ENCODE data around the gene CEACAM21.

Gene CEACAM21

DNA sequence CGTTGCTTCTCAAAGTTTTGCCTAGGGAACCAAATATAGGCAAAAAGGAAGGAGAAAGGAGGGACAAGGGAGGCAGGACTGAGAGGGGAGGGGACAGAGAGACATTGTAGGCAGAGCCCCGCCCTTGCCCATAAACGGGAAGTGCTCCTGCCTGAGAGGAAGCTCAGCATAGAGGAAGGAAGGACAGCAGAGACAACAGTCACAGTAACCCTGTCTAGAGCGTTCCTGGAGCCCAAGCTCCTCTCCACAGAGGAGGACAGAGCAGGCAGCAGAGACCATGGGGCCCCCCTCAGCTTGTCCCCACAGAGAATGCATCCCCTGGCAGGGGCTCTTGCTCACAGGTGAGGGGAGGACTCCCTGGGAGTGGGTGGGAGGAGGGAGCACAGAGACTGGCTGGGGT, at the start of gene CEACAM21:
Gene CEACAM21, plus strand, starts transcription at position 169 of the 400 bp plus-strand sequence. Its CDS starts 109 bp downstream, at position 278.
- H3K36me3 Mint-ChIP-seq, result peaks cover 34% of the 10 kb centered on the region

DNA sequence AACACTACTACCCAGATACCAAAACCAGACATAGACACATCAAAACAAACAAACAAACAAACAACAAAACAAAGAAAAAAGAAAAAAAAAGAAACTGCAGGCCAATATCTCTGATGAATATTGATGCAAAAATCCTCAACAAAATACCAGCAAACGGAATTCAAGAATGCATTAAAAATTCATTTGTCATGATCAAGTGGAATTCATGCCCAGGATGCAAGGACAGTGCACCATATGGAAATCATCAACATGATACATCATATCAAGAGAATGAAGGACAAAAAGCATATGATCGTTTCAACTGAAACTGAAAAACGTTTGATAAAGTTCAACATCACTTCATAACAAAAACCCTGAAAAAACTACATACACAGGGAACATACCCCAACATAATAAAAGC, 48.9 kb upstream of the CEACAM21 start:
- Mint-ChIP-seq H3K27ac (no peak overlapping the region), H3K4me3 (no peak overlapping the region), H3K4me1 (peaks cover 43% of the 10 kb centered on the region), H3K9me3 (no peaks in the 10 kb centered on the region), H3K36me3 (peaks cover 18% of the 10 kb centered on the region)
- DNase-seq (ENCODE audit: low spot score in 2 of 2), result no peak
- no peak for ATAC-seq

More for the DNA sequence above, at the start of gene CEACAM21:
- H3K4me3 Mint-ChIP-seq, result peak within 1 kb of the TSS; percentile 67
- no peaks in the 10 kb centered on the region for H3K9me3 Mint-ChIP-seq
- H3K27ac Mint-ChIP-seq, result peak within 1 kb of the TSS; percentile 96
- DNase-seq (ENCODE audit: low spot score in 2 of 2) (peak in 1 of 2 donors; percentile 64), ATAC-seq (peak; percentile 92)
- peaks cover 24% of the 10 kb centered on the region for H3K4me1 Mint-ChIP-seq

DNA sequence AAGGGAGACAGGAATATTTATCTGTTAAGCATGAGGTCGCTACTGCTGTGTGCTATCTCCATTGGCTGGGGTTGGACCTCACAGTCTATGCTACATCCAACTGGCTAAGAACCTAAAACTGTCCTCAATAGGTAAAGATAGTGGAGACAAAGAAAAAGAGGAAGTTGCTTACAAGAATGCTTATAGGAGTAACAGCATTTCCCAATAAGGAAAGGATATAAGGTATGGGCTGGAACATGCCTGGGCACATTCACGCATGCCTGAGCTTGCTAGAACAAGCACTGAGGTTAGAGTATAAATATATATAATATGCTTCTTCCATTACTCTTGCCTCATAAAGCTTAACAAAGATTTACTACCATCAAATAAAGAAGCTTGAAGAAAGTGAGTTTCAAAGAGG, 47.9 kb upstream of the CEACAM21 start:
- no peak for ATAC-seq
- H3K36me3 Mint-ChIP-seq, result peaks cover 18% of the 10 kb centered on the region
- peaks cover 37% of the 10 kb centered on the region for H3K4me1 Mint-ChIP-seq
- no peak overlapping the region for H3K27ac Mint-ChIP-seq
- H3K9me3 Mint-ChIP-seq, result no peaks in the 10 kb centered on the region
- H3K4me3 Mint-ChIP-seq, result no peak overlapping the region
- no peak for DNase-seq (ENCODE audit: low spot score in 2 of 2)

DNA sequence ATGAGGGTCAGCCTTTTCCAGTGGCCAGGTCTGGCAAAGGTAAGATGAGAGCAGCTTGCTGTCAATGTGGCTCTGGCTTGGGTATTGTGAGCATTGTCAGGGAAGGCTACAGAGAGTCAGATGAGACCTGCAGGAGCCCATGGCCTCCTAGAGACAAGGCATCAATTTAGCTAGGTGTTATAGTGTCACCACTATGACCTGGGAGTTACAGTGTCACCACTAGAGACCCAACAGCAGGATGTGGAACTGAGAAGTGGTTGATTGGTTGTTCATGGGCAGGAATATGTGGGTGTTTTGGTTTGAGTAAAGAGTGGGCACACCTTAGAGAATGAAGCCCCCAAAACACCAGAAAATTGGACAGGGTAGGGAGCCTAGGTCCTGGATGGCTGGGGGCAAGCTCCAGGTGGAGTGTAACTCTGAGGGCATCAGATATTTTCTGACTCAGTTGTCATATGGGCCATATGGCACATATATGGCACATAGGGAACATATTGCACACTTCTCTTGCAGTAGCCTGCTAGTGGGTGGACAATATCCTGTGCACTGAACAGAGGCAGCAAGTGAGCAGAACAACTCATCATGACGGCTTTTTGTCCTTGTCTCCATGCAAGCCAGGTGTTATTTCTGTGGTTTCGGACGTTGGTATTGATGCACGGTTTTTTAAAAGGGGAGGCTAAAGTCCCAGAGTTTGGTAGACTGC, 46.3 kb upstream of the CEACAM21 start:
- ATAC-seq (peak; percentile 85), DNase-seq (ENCODE audit: low spot score in 2 of 2) (no peak)
- Mint-ChIP-seq H3K4me1 (peaks cover 49% of the 10 kb centered on the region), H3K27ac (peak overlapping the region; percentile 32), H3K9me3 (no peaks in the 10 kb centered on the region), H3K36me3 (peaks cover 18% of the 10 kb centered on the region), H3K4me3 (peak overlapping the region; percentile 74)

DNA sequence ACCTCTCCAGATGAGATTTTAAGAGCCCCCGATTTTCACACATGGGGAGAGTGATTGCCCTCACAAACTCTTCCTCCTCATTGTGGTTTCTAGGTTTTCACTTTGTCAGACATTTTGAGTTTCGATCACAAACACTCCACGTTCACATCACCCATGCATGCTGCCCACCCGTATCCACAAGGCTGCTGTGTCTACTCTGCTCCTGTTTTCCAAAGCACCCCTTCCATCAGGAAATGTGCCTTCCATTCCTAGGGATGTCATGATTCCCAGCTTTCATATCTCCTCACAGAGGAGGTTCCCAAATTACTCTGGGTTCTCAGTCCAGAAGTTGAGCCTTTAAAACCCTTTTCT, 45.8 kb upstream of the CEACAM21 start:
- no peak for DNase-seq (ENCODE audit: low spot score in 2 of 2)
- peak overlapping the region; percentile 32 for H3K27ac Mint-ChIP-seq
- no peaks in the 10 kb centered on the region for H3K9me3 Mint-ChIP-seq
- H3K4me1 Mint-ChIP-seq, result peaks cover 54% of the 10 kb centered on the region
- peak overlapping the region; percentile 74 for H3K4me3 Mint-ChIP-seq
- ATAC-seq, result peak; percentile 49
- H3K36me3 Mint-ChIP-seq, result peaks cover 18% of the 10 kb centered on the region

DNA sequence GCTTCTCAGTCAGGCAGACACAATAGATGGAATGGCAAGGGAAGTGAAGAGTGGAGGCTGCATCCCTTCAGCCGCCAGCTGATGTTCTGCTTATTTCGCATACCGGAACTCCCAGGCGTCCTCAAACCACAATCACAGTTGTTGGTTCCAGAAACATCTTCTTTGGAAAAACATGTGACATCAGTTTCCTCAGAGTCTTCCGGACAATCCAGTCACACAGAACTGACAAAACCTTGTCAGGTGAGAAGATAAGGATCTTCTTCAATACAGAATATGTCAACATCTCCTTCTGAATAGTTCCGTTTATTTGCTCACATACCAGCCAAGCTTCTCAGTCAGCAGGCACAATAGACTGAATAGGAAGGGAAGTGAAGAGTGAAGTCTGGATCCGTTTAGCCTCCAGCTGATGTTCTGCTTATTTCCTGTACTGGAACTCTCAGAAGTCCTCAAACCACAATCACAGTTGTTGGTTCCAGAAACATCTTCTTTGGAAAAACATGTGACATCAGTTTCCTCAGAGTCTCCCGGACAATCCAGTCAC, 45.1 kb upstream of the CEACAM21 start:
- no peak for DNase-seq (ENCODE audit: low spot score in 2 of 2)
- peak overlapping the region; percentile 87 for H3K27ac Mint-ChIP-seq
- H3K9me3 Mint-ChIP-seq, result no peaks in the 10 kb centered on the region
- peaks cover 18% of the 10 kb centered on the region for H3K36me3 Mint-ChIP-seq
- H3K4me3 Mint-ChIP-seq, result peak overlapping the region; percentile 74
- ATAC-seq, result no peak
- H3K4me1 Mint-ChIP-seq, result peaks cover 57% of the 10 kb centered on the region

DNA sequence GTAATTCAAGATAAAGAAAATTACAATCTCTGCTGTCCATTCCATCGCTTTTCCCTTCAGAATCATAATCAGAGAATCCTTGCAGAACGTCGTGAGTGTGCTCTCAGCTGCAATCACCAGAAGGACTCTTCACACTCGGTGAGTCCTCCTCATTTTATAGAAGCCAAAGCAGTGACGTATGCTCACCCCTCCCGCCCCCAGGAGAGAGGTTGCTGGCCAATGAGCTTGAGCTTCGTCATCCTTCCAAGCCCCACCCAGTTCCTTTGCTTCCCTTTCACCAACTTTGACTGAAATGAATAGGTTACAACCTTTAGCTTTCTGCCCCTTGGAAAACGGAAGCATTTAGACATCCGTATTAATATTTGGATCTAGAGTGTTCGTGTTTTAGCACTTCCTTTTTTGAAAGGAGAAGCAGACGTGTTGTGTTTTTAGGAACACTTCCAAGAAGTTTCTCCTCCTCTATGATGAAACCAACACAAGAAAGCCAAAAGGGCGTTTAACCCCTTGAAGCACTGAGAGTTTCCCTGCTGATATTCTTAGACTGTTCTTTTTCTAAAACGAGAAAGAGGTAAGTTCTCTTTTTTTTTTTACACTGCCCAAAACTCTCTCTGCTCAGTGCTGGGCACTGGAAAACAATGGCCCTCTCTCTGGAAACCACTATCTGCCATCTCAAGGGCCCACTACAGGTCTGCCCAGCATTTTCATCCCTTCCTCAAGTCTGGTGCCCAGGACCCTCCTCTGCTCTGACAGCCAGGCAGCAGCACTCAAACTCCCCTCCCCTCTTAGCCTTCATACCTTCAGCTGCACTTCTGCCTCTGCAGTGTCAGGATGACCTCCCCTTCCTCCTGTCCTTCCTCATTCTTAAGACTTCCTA, 44.3 kb upstream of the CEACAM21 start:
- ATAC-seq (peak; percentile 80), DNase-seq (ENCODE audit: low spot score in 2 of 2) (peak in 1 of 2 donors; percentile 74)
- H3K4me3 Mint-ChIP-seq, result peak overlapping the region; percentile 74
- peak overlapping the region; percentile 87 for H3K27ac Mint-ChIP-seq
- peaks cover 57% of the 10 kb centered on the region for H3K4me1 Mint-ChIP-seq
- peaks cover 18% of the 10 kb centered on the region for H3K36me3 Mint-ChIP-seq
- H3K9me3 Mint-ChIP-seq, result no peaks in the 10 kb centered on the region

DNA sequence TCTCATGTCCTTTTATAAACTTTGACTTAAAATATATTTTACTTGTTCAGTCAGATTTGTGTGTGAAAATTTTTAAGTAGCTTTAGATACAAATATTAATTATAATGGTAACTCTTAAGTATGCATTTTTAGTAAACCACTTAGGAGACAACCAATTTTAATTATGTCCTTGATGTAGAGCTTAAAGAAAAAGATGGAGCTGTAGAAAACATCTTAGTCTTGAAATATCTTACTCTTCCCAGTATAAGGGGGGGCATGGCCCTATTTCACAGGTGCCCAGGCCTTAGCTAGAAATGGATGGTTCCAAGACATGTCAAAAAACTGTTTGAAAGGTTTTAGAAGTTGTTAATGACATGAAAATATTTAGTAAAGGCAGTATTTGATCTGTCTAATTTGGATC, 43.4 kb upstream of the CEACAM21 start:
- H3K4me3 Mint-ChIP-seq, result peak overlapping the region; percentile 74
- no peak for ATAC-seq
- H3K36me3 Mint-ChIP-seq, result peaks cover 18% of the 10 kb centered on the region
- H3K9me3 Mint-ChIP-seq, result no peaks in the 10 kb centered on the region
- H3K27ac Mint-ChIP-seq, result peak overlapping the region; percentile 87
- H3K4me1 Mint-ChIP-seq, result peaks cover 57% of the 10 kb centered on the region
- no peak for DNase-seq (ENCODE audit: low spot score in 2 of 2)

DNA sequence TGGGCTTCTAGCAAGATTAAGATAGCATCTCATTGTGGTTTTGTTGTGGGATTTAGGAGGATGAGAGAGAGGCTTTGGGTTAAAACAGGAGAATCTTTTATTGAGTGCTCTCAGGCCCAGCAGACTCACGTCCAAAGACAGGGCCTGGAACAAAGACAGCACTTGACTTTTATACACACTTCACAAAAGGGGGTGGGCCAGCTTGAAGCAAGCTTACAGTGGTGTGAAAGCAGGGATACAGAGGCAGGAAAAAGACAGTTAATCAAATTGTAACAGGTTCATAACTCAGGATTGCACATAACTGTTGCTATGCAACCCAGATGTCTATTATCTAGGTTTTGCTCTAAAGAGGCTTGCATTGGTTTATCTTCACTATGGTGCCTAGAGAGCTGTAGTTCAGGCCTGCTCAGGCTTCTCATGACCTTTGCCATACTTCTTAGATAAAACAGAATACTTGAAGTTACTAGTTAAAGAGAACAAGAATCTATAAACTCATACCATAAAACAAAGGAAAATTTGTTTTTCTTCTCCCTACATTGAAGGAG, 42.2 kb upstream of the CEACAM21 start:
- no peak for DNase-seq (ENCODE audit: low spot score in 2 of 2)
- H3K36me3 Mint-ChIP-seq, result peaks cover 18% of the 10 kb centered on the region
- H3K9me3 Mint-ChIP-seq, result no peaks in the 10 kb centered on the region
- no peak overlapping the region for H3K27ac Mint-ChIP-seq
- peaks cover 57% of the 10 kb centered on the region for H3K4me1 Mint-ChIP-seq
- ATAC-seq, result no peak
- H3K4me3 Mint-ChIP-seq, result peak overlapping the region; percentile 19

DNA sequence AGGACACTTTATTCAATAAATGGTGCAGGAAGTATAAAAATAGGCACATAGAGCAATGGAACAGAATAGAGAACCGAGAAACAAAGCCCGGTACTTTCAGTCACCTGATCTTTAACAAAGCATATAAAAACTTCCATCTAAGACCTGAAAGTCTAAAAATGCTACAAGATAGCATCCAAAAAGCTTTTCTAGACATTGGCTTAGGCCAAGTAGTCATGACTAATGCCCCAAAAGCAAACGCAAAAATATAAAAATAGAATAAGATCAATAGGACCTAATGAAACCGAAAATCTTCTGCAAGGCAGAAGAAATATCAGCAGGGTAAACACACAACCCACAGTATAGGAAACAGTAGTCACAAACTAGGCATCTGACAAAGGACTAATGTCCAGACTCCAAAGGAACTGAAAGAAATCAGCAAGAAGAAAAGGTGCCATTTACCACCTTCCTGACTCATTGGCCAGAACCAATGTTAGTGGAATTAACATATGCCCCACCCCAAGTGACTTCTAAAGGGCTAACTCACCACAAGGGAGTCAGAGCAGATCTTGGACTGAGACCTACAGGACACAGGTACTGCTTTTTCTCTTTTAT, 40.8 kb upstream of the CEACAM21 start:
- no peak overlapping the region for H3K27ac Mint-ChIP-seq
- peaks cover 13% of the 10 kb centered on the region for H3K36me3 Mint-ChIP-seq
- DNase-seq (ENCODE audit: low spot score in 2 of 2) (no peak), ATAC-seq (peak; percentile 72)
- H3K4me3 Mint-ChIP-seq, result peak overlapping the region; percentile 23
- H3K9me3 Mint-ChIP-seq, result no peaks in the 10 kb centered on the region
- H3K4me1 Mint-ChIP-seq, result peaks cover 43% of the 10 kb centered on the region

DNA sequence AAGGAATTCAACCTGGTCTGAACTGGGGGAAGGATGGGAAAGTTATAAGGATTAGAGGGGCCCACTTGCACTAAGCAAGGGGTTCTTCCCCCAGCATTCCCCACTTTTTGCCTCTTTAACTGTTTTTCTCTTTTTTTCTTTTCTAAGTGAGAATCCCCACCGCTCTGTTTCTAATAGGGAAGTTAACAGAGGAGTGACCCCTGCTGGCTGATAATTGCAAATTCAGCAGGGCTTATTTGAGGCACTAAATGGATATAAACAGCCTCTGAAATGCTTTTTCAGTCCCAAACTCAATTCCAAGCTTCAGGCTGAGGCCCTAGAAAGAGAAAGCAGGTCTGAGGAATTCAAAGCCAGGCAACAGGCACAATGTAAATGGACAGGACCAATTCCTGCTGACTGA, 38.2 kb upstream of the CEACAM21 start:
- H3K9me3 Mint-ChIP-seq, result no peaks in the 10 kb centered on the region
- no peak overlapping the region for H3K4me3 Mint-ChIP-seq
- no peak overlapping the region for H3K27ac Mint-ChIP-seq
- peaks cover 30% of the 10 kb centered on the region for H3K4me1 Mint-ChIP-seq
- H3K36me3 Mint-ChIP-seq, result no peaks in the 10 kb centered on the region
- ATAC-seq, result no peak
- DNase-seq (ENCODE audit: low spot score in 2 of 2), result peak in 1 of 2 donors; percentile 65

DNA sequence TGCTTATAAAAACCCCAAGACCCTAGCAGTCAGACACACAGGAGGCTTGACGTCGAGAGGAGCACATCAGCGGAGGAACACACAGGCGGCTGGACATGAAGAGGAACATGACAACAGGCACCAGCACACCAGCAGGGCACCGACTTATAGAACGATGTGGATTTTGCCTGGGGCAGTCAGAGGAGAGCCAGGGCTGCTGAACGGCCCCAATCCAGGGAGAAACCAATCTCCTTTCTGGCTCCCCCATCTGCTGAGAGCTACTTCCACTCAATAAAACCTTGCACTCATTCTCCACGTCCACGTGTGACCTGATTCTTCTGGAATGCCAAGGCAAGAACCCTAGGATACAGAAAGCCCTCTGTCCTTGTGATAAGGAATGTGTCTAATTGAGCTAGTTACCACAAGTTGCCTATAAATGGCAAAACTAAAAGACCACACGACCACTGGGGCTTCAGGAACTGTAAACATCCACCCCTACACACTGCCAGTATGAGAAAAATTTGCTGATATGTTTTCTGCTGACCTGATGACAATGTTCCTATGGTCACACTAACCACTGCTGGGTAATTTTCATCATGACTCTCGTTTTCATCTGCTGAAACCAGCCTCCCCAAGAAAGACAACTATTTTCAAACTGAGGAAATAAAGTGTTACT, 35.8 kb upstream of the CEACAM21 start:
- peaks cover 6% of the 10 kb centered on the region for H3K36me3 Mint-ChIP-seq
- ATAC-seq (peak; percentile 74), DNase-seq (ENCODE audit: low spot score in 2 of 2) (no peak)
- H3K27ac Mint-ChIP-seq, result no peak overlapping the region
- H3K9me3 Mint-ChIP-seq, result no peaks in the 10 kb centered on the region
- peaks cover 31% of the 10 kb centered on the region for H3K4me1 Mint-ChIP-seq
- H3K4me3 Mint-ChIP-seq, result no peak overlapping the region

DNA sequence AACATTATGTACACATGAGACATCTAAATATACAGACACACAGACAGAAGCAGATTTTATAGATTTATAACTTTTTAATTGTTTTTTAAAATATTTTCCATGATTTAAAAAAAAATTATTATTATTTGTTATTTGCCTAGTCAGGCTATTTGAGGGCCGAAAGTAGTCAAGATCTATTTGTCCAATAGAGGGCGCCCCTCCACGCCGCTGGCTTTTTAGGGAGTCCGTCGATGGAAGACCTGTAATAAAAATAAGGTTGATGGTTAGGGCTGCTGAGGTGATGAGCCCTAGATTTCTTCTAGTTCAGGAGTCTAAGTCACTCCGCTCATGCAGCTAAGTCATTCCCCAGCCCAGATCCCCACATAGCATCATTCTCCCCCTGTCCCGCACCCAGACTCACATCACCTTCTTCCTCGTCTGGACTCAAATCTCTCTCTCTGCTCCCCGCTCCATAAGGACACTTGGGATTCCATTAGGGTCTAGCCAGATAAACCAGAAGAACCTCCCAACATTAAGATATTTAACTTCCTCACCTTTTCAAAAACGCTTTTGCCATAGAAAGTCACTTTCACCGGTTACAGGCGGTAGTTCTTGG, 33.9 kb upstream of the CEACAM21 start:
- H3K27ac Mint-ChIP-seq, result peak overlapping the region; percentile 78
- H3K4me1 Mint-ChIP-seq, result peaks cover 45% of the 10 kb centered on the region
- H3K9me3 Mint-ChIP-seq, result no peaks in the 10 kb centered on the region
- ATAC-seq (peak; percentile 46), DNase-seq (ENCODE audit: low spot score in 2 of 2) (peak; percentile 64 to 85)
- H3K4me3 Mint-ChIP-seq, result peak overlapping the region; percentile 48
- peaks cover 15% of the 10 kb centered on the region for H3K36me3 Mint-ChIP-seq

DNA sequence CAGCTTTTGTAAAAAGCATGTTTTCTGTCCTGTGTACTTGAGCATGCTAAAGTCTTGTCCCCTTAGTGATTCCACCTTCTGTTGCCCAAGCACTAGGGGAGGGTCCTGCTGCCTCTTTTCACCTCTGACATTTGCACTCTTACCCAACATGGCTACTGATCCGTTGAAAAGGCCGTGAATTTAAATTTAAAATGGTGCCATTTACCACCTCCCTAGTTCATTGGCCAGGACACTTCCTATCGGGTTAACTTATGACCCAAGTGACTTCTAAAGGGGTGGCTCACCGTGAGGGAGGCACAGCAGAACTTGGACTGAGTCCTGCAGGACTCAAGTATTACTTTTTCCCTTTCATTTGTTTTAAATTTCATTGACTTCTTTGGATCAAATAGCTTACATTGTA, 33.3 kb upstream of the CEACAM21 start:
- Mint-ChIP-seq H3K36me3 (peaks cover 15% of the 10 kb centered on the region), H3K4me1 (peaks cover 49% of the 10 kb centered on the region), H3K27ac (peak overlapping the region; percentile 78), H3K9me3 (no peaks in the 10 kb centered on the region), H3K4me3 (peak overlapping the region; percentile 48)
- peak in 1 of 2 donors; percentile 54 for DNase-seq (ENCODE audit: low spot score in 2 of 2)
- no peak for ATAC-seq
